ENCODE data around the gene NRL. TPM values are rescaled to one million over a fixed set of nuclear protein-coding genes. Genes with fewer than 3 reads are reported as not detected.

Gene NRL
- total and polyA plus RNA-seq, 10 of the 15 experiments (the other 5 are each of a cell fraction or from before 2014, with no cell fraction given): 0.11 to 4.4 (median 2.2) TPM

DNA sequence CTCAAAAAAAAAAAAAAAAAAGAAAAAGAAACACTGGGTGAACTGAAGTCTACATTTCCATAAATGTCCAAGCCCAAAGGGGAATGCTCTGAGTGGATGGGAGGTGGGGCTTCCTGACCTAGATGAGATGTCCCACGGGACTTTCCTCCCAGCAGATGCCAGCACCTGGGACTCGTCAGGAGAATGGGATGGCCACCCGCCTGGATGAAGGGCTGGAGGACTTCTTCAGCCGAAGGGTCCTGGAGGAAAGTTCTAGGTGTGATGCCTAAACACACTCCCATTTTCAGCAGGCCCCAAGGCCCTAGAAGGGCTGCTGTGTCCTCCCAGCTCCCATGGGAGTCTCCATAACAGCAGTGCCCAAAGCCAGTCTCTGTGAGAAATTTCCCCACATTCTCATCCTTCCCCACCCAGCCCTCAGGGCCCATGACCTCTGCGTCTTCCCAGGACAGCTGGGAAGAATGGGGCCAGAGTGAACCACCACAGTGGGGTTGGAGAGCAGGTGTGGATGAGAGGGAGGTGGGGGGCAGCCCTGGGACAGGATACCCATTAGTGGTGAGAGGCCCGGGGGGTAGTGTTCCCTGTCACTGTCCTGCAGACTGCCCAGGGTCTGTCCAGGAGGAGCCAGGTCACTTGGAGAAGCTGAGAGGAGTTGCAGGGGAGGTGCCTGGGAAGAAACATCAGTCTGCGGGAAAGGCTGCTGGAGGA is 50.5 kb downstream of the NRL start:
- ATAC-seq (no peak), FAIRE-seq (no peak), DNase-seq (ENCODE audit: low read depth, low spot score) (no peak)
- no peaks in the 10 kb centered on the region for H4K20me1 ChIP-seq (ENCODE audit: control insufficient read depth, insufficient read depth)
- H3K4me2 ChIP-seq (ENCODE audit: control insufficient read depth, insufficient read depth): no peak overlapping the region
- CTCF ChIA-PET: interaction anchor here (0.7 to 1.5 kb wide), 2 partner anchors 28 to 50 kb away, joined by 3 read pairs; no protein-coding TSS in a partner anchor
- RAD21 ChIA-PET (ENCODE audit: unreplicated experiment): no interaction called here
- no peak overlapping the region for H3K9ac ChIP-seq (ENCODE audit: control insufficient read depth, insufficient read depth, low read length)
- SMC1A ChIA-PET (ENCODE audit: uncharacterized antibody, unreplicated experiment): interaction anchor here (1.3 to 1.6 kb wide), 2 partner anchors 16 to 44 kb away, joined by 5 to 6 read pairs; no protein-coding TSS in a partner anchor
- POLR2A ChIA-PET: interaction anchor here (1.0 kb wide), 1 partner anchor 30 kb away, joined by 3 read pairs; the partner anchor contains the start of gene PCK2
- no peaks in the 10 kb centered on the region for H3K4me1 ChIP-seq (ENCODE audit: control insufficient read depth, insufficient read depth, low read length)
- intact Hi-C loops (cut with micrococcal nuclease; ENCODE audit: unreplicated experiment) (no loop called here), in situ Hi-C loops (cut with MboI) (no loop called here)
- no peak overlapping the region for H2AFZ ChIP-seq (ENCODE audit: control insufficient read depth, low read depth, low read length)
- 39% methylated on average over 6 of the region's 7 CpGs for WGBS (ENCODE audit: insufficient coverage, insufficient replicate concordance, low lambda C conversion rate, missing lambda C conversion rate)
- no peak overlapping the region for H3K4me3 ChIP-seq
- H3K9me3 ChIP-seq (replicated peaks; ENCODE audit: control insufficient read depth, insufficient read depth, low read length): no peaks in the 10 kb centered on the region
- H3K27ac ChIP-seq (ENCODE audit: control insufficient read depth, insufficient read depth): no peak overlapping the region
- peaks cover 0 to 2% of the 10 kb centered on the region in 2 experiments; a peak in 3 of 4 replicates for H3K27me3 ChIP-seq (replicated peaks in 1 of 2; ENCODE audit: control insufficient read depth in 2 of 2, insufficient read depth in 2 of 2, low read length in 1 of 2)
- H3K36me3 ChIP-seq (ENCODE audit: control insufficient read depth in 2 of 2, insufficient read depth in 2 of 2, low read length in 1 of 2): no peaks in the 10 kb centered on the region
- BruUV-seq (replicated peaks): no TSS peak
- no peaks in the 10 kb centered on the region for H3K79me2 ChIP-seq (ENCODE audit: control insufficient read depth, insufficient read depth, low read length)
- TF ChIP-seq PAX8 (IDR thresholded peaks at IDR 0.05) (no peak), EED (IDR thresholded peaks at IDR 0.05; ENCODE audit: low read depth) (no peak), NR2F1 (conservative IDR thresholded peaks at IDR 0.05) (no peak), LARP7 (IDR thresholded peaks at IDR 0.05) (no peak), SMARCA5 (IDR thresholded peaks at IDR 0.05) (no peak), CHD1 (IDR thresholded peaks at IDR 0.05; ENCODE audit: low read depth, low read length) (no peak), TARDBP (IDR thresholded peaks at IDR 0.05; ENCODE audit: borderline replicate concordance) (no peak), PAX5 (IDR thresholded peaks at IDR 0.05; ENCODE audit: borderline replicate concordance, low read depth, low read length) (no peak), SP1 (IDR thresholded peaks at IDR 0.05; ENCODE audit: low read depth, low read length) (no peak), RAD51 (IDR thresholded peaks at IDR 0.05) (no peak), FOXM1 (IDR thresholded peaks at IDR 0.05; ENCODE audit: low read depth, low read length) (no peak), SMAD1 (IDR thresholded peaks at IDR 0.05; ENCODE audit: low read depth, partially characterized antibody) (no peak)
- TF ChIP-seq, protein P1, sequence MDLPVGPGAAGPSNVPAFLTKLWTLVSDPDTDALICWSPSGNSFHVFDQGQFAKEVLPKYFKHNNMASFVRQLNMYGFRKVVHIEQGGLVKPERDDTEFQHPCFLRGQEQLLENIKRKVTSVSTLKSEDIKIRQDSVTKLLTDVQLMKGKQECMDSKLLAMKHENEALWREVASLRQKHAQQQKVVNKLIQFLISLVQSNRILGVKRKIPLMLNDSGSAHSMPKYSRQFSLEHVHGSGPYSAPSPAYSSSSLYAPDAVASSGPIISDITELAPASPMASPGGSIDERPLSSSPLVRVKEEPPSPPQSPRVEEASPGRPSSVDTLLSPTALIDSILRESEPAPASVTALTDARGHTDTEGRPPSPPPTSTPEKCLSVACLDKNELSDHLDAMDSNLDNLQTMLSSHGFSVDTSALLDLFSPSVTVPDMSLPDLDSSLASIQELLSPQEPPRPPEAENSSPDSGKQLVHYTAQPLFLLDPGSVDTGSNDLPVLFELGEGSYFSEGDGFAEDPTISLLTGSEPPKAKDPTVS (IDR thresholded peaks at IDR 0.05; ENCODE audit: low read depth, low read length): no peak
- TF ChIP-seq, protein P2, sequence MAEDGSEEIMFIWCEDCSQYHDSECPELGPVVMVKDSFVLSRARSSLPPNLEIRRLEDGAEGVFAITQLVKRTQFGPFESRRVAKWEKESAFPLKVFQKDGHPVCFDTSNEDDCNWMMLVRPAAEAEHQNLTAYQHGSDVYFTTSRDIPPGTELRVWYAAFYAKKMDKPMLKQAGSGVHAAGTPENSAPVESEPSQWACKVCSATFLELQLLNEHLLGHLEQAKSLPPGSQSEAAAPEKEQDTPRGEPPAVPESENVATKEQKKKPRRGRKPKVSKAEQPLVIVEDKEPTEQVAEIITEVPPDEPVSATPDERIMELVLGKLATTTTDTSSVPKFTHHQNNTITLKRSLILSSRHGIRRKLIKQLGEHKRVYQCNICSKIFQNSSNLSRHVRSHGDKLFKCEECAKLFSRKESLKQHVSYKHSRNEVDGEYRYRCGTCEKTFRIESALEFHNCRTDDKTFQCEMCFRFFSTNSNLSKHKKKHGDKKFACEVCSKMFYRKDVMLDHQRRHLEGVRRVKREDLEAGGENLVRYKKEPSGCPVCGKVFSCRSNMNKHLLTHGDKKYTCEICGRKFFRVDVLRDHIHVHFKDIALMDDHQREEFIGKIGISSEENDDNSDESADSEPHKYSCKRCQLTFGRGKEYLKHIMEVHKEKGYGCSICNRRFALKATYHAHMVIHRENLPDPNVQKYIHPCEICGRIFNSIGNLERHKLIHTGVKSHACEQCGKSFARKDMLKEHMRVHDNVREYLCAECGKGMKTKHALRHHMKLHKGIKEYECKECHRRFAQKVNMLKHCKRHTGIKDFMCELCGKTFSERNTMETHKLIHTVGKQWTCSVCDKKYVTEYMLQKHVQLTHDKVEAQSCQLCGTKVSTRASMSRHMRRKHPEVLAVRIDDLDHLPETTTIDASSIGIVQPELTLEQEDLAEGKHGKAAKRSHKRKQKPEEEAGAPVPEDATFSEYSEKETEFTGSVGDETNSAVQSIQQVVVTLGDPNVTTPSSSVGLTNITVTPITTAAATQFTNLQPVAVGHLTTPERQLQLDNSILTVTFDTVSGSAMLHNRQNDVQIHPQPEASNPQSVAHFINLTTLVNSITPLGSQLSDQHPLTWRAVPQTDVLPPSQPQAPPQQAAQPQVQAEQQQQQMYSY (CRISPR knock-in tag; IDR thresholded peaks at IDR 0.05): no peak
- TF ChIP-seq, protein P3, sequence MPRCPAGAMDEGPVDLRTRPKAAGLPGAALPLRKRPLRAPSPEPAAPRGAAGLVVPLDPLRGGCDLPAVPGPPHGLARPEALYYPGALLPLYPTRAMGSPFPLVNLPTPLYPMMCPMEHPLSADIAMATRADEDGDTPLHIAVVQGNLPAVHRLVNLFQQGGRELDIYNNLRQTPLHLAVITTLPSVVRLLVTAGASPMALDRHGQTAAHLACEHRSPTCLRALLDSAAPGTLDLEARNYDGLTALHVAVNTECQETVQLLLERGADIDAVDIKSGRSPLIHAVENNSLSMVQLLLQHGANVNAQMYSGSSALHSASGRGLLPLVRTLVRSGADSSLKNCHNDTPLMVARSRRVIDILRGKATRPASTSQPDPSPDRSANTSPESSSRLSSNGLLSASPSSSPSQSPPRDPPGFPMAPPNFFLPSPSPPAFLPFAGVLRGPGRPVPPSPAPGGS (IDR thresholded peaks at IDR 0.05; ENCODE audit: borderline replicate concordance, insufficient read depth, low read depth, low read length, poor library complexity, severe bottlenecking): no peak

Data from GM12878 (cell line).